ENCODE measurements around the gene IL17B. TPM values are rescaled to one million over a fixed set of nuclear protein-coding genes. Genes with fewer than 3 reads are reported as not detected.

IL17B gene
- total RNA-seq, 1 experiment from 2014 or later: not detected

GRCh38 chr5:149345892-149346222 is 33.2 kb downstream of the IL17B start:
- H3K9me3 Mint-ChIP-seq (ENCODE audit: unreplicated experiment): no peaks in the 10 kb centered on the region
- H3K4me3 ChIP-seq (ENCODE audit: low read depth, low read length): peak overlapping the region; percentile 88
- H3K36me3 Mint-ChIP-seq (ENCODE audit: insufficient read depth, unreplicated experiment): peaks cover 60% of the 10 kb centered on the region
- no peaks in the 10 kb centered on the region for H3K4me1 Mint-ChIP-seq (ENCODE audit: low read depth, unreplicated experiment)
- no peaks in the 10 kb centered on the region for H3K27me3 Mint-ChIP-seq (ENCODE audit: insufficient read depth, unreplicated experiment)
- no TSS peak for BruUV-seq (replicated peaks)
- H3K4me3 Mint-ChIP-seq (ENCODE audit: unreplicated experiment): peak overlapping the region; percentile 95
- intact Hi-C loops (cut with micrococcal nuclease; ENCODE audit: unreplicated experiment): loop anchor here (1.0 kb wide), 3 partner anchors 10 to 26 kb away; no protein-coding TSS in a partner anchor
- H3K27ac Mint-ChIP-seq (ENCODE audit: unreplicated experiment): peak overlapping the region; percentile 93
- peaks cover 9% of the 10 kb centered on the region for H3K36me3 ChIP-seq (ENCODE audit: control insufficient read depth, insufficient read depth, low read length)
- H3K9me3 ChIP-seq: no peaks in the 10 kb centered on the region
- TF ChIP-seq CTCF (IDR thresholded peaks at IDR 0.05; ENCODE audit: insufficient read depth in 1 of 2, low read depth in 1 of 2, low read length in 1 of 2, severe bottlenecking in 1 of 2, unreplicated experiment in 1 of 2): no peak
- ChIA-PET POLR2A (interaction anchor here (0.6 to 3.2 kb wide), 5 partner anchors 12 to 44 kb away, joined by 3 to 42 read pairs (median 4); partner anchors contain the start of gene PCYOX1L), CTCF (interaction anchor here (0.9 to 1.7 kb wide), 4 partner anchors 12 to 31 kb away, joined by 3 to 8 read pairs (median 4); partner anchors contain the start of gene PCYOX1L)
- DNase-seq: peak in 1 of 2 experiments; percentile 32
- H3K27me3 ChIP-seq (replicated peaks; ENCODE audit: control insufficient read depth, insufficient read depth, low read length): no peaks in the 10 kb centered on the region
- H3K4me1 ChIP-seq: peaks cover 10% of the 10 kb centered on the region

GRCh38 chr5:149345147-149345891 is 33.8 kb downstream of the IL17B start, which contains the start of gene GRPEL2:
Gene GRPEL2, plus strand, starts transcription at chr5:149345499. Its CDS starts 41 bp downstream, at chr5:149345540.
- Mint-ChIP-seq H3K9me3 (ENCODE audit: unreplicated experiment) (no peaks in the 10 kb centered on the region), H3K4me3 (ENCODE audit: unreplicated experiment) (peak within 1 kb of the TSS; percentile 95), H3K27me3 (ENCODE audit: insufficient read depth, unreplicated experiment) (no peaks in the 10 kb centered on the region), H3K36me3 (ENCODE audit: insufficient read depth, unreplicated experiment) (peaks cover 55% of the 10 kb centered on the region), H3K27ac (ENCODE audit: unreplicated experiment) (peak within 1 kb of the TSS; percentile 93), H3K4me1 (ENCODE audit: low read depth, unreplicated experiment) (no peaks in the 10 kb centered on the region)
- peak within 1 kb of the TSS; percentile 88 for H3K4me3 ChIP-seq (ENCODE audit: low read depth, low read length)
- POLR2A ChIA-PET: interaction anchor here (0.6 to 3.2 kb wide), 6 partner anchors 12 to 44 kb away, joined by 3 to 42 read pairs (median 4); partner anchors contain the start of gene PCYOX1L
- no peaks in the 10 kb centered on the region for H3K9me3 ChIP-seq
- CTCF ChIA-PET: interaction anchor here (0.6 to 1.7 kb wide), 8 partner anchors 13 to 273 kb away, joined by 3 to 8 read pairs (median 3); partner anchors contain the start of gene PCYOX1L
- DNase-seq: peak; percentile 95 to 97
- H3K27me3 ChIP-seq (replicated peaks; ENCODE audit: control insufficient read depth, insufficient read depth, low read length): no peaks in the 10 kb centered on the region
- H3K36me3 ChIP-seq (ENCODE audit: control insufficient read depth, insufficient read depth, low read length): peaks cover 9% of the 10 kb centered on the region
- peaks cover 10% of the 10 kb centered on the region for H3K4me1 ChIP-seq
- BruUV-seq (replicated peaks): no TSS peak
- no peak for TF ChIP-seq CTCF (IDR thresholded peaks at IDR 0.05; ENCODE audit: insufficient read depth in 1 of 2, low read depth in 1 of 2, low read length in 1 of 2, severe bottlenecking in 1 of 2, unreplicated experiment in 1 of 2)
- intact Hi-C loops (cut with micrococcal nuclease; ENCODE audit: unreplicated experiment): loop anchor here (1.0 kb wide), 3 partner anchors 9 to 25 kb away; no protein-coding TSS in a partner anchor

GRCh38 chr5:149344151-149344550 is 34.9 kb downstream of the IL17B start:
- H3K27me3 ChIP-seq (replicated peaks; ENCODE audit: control insufficient read depth, insufficient read depth, low read length): no peaks in the 10 kb centered on the region
- peaks cover 10% of the 10 kb centered on the region for H3K4me1 ChIP-seq
- no peak for DNase-seq
- Mint-ChIP-seq H3K4me1 (ENCODE audit: low read depth, unreplicated experiment) (no peaks in the 10 kb centered on the region), H3K4me3 (ENCODE audit: unreplicated experiment) (peak overlapping the region; percentile 95), H3K27ac (ENCODE audit: unreplicated experiment) (no peak overlapping the region), H3K27me3 (ENCODE audit: insufficient read depth, unreplicated experiment) (no peaks in the 10 kb centered on the region), H3K9me3 (ENCODE audit: unreplicated experiment) (no peaks in the 10 kb centered on the region), H3K36me3 (ENCODE audit: insufficient read depth, unreplicated experiment) (peaks cover 43% of the 10 kb centered on the region)
- CTCF ChIA-PET: interaction anchor here (1.1 kb wide), 2 partner anchors 27 to 275 kb away, joined by 3 read pairs; no protein-coding TSS in a partner anchor
- BruUV-seq (replicated peaks): no TSS peak
- H3K4me3 ChIP-seq (ENCODE audit: low read depth, low read length): no peak overlapping the region; the same call in 1 of the 2 replicates
- no peak for TF ChIP-seq CTCF (IDR thresholded peaks at IDR 0.05; ENCODE audit: insufficient read depth in 1 of 2, low read depth in 1 of 2, low read length in 1 of 2, severe bottlenecking in 1 of 2, unreplicated experiment in 1 of 2)
- POLR2A ChIA-PET: no interaction called here
- H3K36me3 ChIP-seq (ENCODE audit: control insufficient read depth, insufficient read depth, low read length): peaks cover 9% of the 10 kb centered on the region
- H3K9me3 ChIP-seq: no peaks in the 10 kb centered on the region
- intact Hi-C loops (cut with micrococcal nuclease; ENCODE audit: unreplicated experiment): no loop called here
